NCI-H1417 treated with DMSO at 0.1 percent for 48 hours (cell line): ENCODE results near the gene DRC1.
A peak's percentile ranks its signal among the peaks of the same experiment; 100 is the strongest.

Experiments used
- DNase-seq: peaks from one replicate; lab custom pipeline; 2025; lab: John Stamatoyannopoulos, UW

The DRC1 gene

GRCh38 chr2:26399771-26400376 lies 1.8 kb upstream of the DRC1 start:
- DNase-seq, result no peak

DNA sequence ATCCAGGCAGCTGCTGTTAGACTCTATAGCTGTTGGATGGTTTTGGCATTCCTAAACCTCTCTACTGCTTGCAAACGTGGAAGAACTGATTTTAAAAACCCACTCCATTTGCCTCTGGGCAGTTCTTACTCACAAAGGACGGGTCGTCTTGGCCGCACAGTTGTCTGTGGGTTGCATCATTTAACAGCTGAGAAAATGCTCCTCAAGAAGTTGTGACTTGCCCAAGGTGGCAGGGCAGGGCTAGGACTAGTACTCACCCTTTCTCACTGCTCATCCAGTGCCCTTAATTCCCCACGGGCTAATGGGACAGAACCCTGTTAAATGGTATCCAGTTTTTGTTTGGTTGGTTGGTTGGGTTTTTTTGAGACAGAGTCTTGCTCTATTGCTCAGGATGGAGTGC lies 997 bp upstream of the DRC1 start:
- no peak for DNase-seq

DNA sequence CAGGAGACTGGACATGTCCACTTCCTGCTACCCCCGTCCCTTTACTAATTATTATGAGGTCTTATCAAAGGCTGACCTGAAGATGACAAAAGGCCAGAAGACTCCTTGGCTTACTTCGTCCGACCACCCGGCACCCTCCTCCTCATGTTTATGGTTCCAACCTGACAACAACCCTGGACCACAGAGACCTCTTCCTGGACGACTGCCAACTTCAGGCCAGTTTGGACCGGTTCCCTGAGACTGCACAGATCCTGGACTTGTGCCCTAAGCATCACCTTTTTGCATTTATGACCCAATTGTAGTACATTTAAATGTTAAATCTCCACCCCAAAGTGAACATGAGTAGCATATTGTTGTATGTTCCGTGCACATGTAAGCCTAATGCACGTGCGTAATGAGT lies 5.8 kb downstream of the DRC1 start:
- no peak for DNase-seq

GRCh38 chr2:26409785-26410184 lies 8.1 kb downstream of the DRC1 start:
- DNase-seq, result no peak

DNA sequence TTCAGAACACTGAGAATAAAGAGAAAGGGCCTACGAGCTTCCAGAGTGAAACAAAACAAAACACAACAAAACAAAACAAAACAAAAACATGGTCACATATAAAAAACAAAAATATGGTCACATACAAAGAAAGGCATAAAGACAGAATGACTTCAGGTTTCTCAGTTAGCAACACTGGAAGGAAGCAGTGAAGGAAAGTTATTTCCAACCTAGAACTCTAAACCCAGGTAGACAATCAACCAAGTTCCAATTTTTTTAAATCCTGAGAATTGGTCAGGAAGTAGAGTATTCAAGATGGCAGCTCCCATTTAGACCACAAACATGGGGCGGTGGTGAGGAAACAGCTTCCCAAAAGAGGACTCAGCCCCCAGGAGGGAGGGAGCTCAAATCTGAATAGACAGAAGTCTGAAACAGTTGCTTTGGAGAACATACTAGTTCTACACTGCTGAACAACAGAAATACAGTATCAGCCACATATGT lies 9.1 kb downstream of the DRC1 start:
- DNase-seq, result no peak

DNA sequence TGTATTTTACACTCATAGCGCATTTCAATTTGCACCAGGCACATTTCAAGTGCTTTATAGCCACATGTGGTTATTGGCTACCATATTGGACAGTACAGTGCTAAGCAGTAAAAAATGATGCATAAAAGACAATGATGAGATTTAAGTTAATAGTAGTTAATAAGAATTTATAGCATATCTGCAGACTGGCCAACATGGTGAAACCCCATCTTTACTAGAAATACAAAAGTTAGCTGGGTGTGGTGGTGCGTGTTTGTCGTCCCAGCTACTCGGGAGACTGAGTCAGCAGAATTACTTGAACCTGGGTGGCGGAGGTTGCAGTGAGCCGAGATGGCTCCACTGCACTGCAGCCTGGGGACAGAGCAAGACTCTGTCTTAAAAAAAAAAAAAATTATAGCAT lies 9.7 kb downstream of the DRC1 start:
- no peak for DNase-seq

DNA sequence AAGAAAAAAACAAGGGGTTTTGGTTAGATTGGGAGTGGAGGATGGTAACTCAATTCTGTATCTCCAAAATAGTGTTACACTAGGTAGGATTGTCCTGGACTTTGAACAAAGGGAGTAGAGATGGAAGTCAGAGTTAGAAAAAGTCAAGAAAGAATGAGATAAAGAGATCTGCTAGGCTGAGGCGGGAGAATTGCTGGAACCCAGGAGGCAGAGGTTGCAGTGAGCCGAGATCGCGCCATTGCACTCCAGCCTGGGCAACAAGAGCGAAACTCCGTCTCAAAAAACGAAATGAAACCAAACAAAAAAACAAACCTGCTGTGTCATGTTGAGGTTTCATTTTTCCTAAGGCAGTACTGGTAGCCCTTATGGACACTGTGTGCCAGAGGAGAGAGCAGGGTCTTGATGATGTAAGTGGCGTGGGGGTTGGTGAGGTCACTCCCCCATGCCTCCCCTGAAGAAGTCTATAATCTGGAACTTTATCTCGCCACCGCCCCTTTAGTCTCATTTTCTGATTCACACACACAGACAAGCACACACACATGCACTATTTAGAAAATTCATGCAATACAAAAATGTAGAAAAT lies 10.5 kb downstream of the DRC1 start:
- DNase-seq, result no peak

- DNase-seq, result no peak
Measured at GRCh38 chr2:26414311-26414710, 12.6 kb downstream of the DRC1 start.

GRCh38 chr2:26421961-26422360 lies 20.2 kb downstream of the DRC1 start:
- no peak for DNase-seq

DNA sequence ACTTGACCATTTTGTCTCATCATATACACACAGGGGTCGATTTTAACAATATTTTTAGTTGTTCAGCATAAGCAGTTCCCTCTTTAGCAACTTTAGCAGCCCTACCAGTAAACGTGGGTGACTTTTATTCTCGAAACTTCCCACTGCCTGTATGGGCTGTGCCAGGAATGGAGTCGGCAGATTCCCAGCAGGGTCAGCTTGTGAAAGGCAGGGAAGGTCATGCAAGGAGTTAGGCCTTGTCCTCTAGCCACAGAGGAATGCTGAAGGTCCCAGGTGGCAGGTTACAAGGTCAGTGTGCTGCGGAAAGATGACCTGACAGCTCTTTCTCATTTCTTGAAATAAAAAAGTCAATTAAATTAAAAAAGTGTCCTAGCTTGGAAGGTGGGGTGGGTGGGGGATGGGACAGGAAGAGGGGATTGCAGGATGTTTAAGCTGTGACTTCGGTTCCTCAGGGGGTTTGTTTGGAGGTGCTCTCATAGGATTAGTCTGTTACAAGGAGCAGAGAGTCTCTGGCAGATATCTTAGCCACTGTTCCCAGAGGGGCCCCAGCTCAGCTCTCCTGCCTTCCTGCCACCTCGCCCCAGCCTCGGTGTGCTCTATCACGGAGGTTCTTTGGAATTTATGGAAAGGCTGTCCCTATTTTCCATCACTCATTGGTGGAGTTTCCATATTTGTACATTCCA lies 21.4 kb downstream of the DRC1 start:
- no peak for DNase-seq

- no peak for DNase-seq
Measured at GRCh38 chr2:26423750-26424149, 22.0 kb downstream of the DRC1 start.

- DNase-seq, result no peak
Measured at GRCh38 chr2:26424221-26424620, 22.5 kb downstream of the DRC1 start.

DNA sequence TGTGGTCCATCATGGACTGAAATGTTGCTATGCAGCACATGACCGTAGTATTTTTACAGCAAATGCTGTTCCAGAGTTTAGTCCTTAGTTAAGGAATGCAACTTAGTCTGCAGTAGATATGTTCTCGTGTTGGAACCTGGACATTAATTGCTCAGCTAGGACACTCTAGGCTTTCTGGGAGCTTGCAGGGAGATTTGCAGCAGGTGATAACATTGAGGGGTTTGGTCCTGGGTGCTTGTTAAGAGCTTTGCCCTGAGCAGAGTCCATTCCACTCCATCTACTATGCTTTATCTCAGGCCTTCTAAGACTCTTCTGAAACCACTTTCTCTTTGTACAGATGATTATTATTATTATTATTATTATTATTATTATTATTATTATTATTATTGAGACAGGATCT lies 27.1 kb downstream of the DRC1 start:
- DNase-seq, result no peak

DNA sequence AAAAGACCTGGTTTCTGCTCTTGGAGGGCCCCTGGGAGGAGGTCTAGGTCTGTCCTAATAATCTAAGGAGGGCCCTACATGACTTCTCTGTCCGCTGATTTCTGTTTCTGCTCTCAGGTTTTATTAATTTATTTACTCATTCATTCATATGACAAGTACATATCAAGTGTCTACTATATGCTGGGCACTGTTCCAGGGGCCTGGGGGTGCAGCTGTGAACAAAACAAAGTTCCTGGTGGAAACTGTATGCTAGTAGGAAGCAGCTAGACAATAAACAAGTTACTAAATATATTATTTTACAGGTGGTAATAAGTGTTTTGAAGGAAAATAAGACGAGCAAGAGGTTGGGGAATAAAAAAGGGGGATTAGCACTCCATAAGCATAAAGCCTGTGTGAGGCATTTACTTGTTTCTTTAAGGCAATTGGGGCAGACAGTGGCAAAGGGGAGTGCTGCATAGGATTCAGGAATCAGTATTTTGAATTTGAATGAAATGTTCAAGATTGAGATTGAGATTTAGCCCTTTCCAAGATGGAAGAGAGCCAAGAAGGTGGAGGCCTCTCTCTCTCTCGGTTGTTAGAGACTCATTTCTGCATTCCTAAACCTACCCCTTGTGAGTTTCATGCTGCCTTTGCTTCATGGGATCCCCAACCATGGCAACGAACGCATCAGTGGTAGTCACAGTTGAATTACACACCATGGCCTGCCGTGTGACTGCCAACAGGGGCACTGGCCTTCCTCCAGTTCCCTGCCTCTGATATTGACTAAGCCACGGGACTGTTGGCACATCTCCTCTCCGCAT lies 28.3 kb downstream of the DRC1 start:
- peak; percentile 41 for DNase-seq

GRCh38 chr2:26430826-26431225 lies 29.1 kb downstream of the DRC1 start:
- DNase-seq, result no peak

- DNase-seq, result no peak
Measured at GRCh38 chr2:26432363-26432762, 30.6 kb downstream of the DRC1 start.

DNA sequence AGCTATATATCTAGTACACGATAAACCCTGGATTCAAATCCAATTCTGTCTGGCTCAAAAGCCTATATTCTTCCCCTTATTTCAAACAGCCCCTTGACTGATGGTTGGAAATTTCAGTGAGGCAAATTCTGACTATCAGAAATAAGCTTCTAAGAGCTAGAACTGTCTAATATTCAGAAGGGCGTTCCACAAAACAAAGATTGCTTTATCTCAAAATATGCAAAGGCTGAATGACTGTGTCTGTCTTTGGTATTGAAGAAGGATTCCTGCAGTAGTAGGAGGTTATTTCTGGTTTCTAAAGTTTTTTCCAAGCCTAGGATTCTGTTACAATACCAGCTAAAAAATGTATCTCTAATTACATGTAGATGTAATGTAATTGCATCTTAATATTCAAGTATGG lies 31.1 kb downstream of the DRC1 start:
- no peak for DNase-seq

GRCh38 chr2:26435106-26435505 lies 33.4 kb downstream of the DRC1 start:
- no peak for DNase-seq

- DNase-seq, result no peak
Measured at GRCh38 chr2:26438526-26438925, 36.8 kb downstream of the DRC1 start.

- DNase-seq, result no peak
Measured at GRCh38 chr2:26438926-26439325, 37.2 kb downstream of the DRC1 start.

DNA sequence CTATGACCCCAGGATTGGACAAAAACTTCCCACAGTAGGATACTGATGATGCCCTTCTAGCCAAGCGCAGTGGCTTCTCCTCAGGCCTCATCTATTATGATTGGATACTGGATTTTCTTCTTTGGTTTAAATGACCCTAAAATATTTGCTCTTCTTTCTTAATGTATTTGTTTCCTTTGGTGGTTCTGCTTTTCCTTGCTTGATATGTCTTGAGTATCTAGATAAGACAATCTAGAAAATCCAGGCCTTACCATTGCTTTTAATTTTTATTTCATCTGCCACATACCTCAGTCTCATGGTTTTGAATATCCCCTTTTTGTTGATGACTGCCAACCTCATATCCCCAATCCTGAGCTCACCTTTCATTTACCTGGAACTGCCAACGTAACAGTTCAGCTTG lies 40.6 kb downstream of the DRC1 start:
- DNase-seq, result no peak

- no peak for DNase-seq
Measured at GRCh38 chr2:26442707-26443106, 41.0 kb downstream of the DRC1 start.

DNA sequence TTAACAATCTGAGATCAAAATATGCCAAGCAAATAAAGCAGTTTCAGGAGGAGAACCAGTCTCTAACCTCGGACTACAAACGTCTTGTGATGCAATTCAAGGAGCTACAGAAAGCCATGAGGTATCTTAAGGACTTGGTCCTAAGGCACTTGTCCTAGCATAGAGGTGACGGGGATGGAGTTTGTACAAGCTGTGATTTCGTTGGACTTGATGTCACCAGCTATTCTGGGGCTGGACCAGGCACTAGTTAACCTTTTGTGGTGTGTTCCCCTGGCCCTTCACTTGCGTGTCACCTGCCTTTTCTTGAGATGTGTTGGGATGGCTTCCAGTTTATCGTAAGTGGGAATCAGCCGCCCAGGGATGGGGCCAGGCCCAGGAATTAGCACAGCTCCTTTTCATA lies 42.5 kb downstream of the DRC1 start:
- no peak for DNase-seq
